WTC11 (cell line): ENCODE results near the gene ATXN7. TPM values are rescaled to one million over a fixed set of nuclear protein-coding genes. Genes with fewer than 3 reads are reported as not detected.
A peak's percentile ranks its signal among the peaks of the same experiment; 100 is the strongest.

ENCODE experiments used
- ATAC-seq: fragments of 200-7000 bp; cut with Tn5 transposase; 2 replicates; pipeline ENCODE4 v1.10.0; 2021; ENCODE audit warnings: mild to moderate bottlenecking, moderate library complexity
- CTCF ChIA-PET: fragments of 300-600 bp; sonication (Branson Sonifier 250); formaldehyde crosslinking; loops from one replicate; lab custom pipeline; 2021; ENCODE audit warnings: antibody characterized with exemption; lab: Charles Lee
- POLR2A ChIA-PET: fragments of 350-600 bp; sonication (Branson Sonifier 250); formaldehyde crosslinking; loops from one replicate; lab custom pipeline; 2021; ENCODE audit warnings: antibody characterized with exemption; lab: Charles Lee
- DNase-seq: peaks from one replicate; pipeline ENCODE4 v3.0.0; 2021; ENCODE audit warnings: low spot score
- H3K27ac Mint-ChIP-seq: 2 replicates; pipeline ENCODE4 v1.8.0; 2021; ENCODE audit warnings: mixed read lengths
- H3K27me3 Mint-ChIP-seq: 2 replicates; pipeline ENCODE4 v1.8.0; 2021; ENCODE audit warnings: low read depth, mild to moderate bottlenecking, moderate library complexity, mixed read lengths
- H3K36me3 Mint-ChIP-seq: 2 replicates; pipeline ENCODE4 v1.8.0; 2021; ENCODE audit warnings: mixed read lengths
- H3K4me1 Mint-ChIP-seq: 2 replicates; pipeline ENCODE4 v1.8.0; 2022; ENCODE audit warnings: mixed read lengths
- H3K4me3 Mint-ChIP-seq: 2 replicates; pipeline ENCODE4 v1.8.0; 2021; ENCODE audit warnings: mild to moderate bottlenecking, moderate library complexity, mixed read lengths
- H3K9me3 Mint-ChIP-seq: 2 replicates; pipeline ENCODE4 v1.8.0; 2021; ENCODE audit warnings: mixed read lengths
- CREB1 ChIP-seq: sonication (generic); formaldehyde crosslinking; IDR thresholded peaks from 2 replicates; pipeline ENCODE4 v1.8.0; 2023; ENCODE audit warnings: mild to moderate bottlenecking, missing genetic modification reagents
- CREM ChIP-seq: sonication (generic); formaldehyde crosslinking; IDR thresholded peaks from 2 replicates; pipeline ENCODE4 v1.8.1; 2022; ENCODE audit warnings: mild to moderate bottlenecking, missing genetic modification reagents, moderate library complexity
- ELF4 ChIP-seq: sonication (generic); formaldehyde crosslinking; IDR thresholded peaks from 2 replicates; pipeline ENCODE4 v1.8.1; 2022; ENCODE audit warnings: low read depth, mild to moderate bottlenecking, moderate library complexity, missing genetic modification reagents
- FOXK1 ChIP-seq: sonication (generic); formaldehyde crosslinking; IDR thresholded peaks from 2 replicates; pipeline ENCODE4 v1.8.0; 2022; ENCODE audit warnings: mild to moderate bottlenecking, moderate library complexity, missing genetic modification reagents
- GTF2I ChIP-seq: fragments of 250-450 bp; sonication (Bioruptor Pico); conservative IDR thresholded peaks from 2 replicates; pipeline ENCODE4 v1.4.0; 2021; ENCODE audit warnings: mild to moderate bottlenecking
- MXD4 ChIP-seq: fragments of 250-450 bp; sonication (Bioruptor Pico); IDR thresholded peaks from 2 replicates; pipeline ENCODE4 v1.8.0; 2021; ENCODE audit warnings: mild to moderate bottlenecking, moderate library complexity, borderline replicate concordance
- MYBL2 ChIP-seq: sonication (generic); formaldehyde crosslinking; IDR thresholded peaks from 2 replicates; pipeline ENCODE4 v1.8.1; 2023; ENCODE audit warnings: mild to moderate bottlenecking, moderate library complexity, missing genetic modification reagents
- NFATC4 ChIP-seq: fragments of 250-450 bp; sonication (Bioruptor Pico); IDR thresholded peaks from 2 replicates; pipeline ENCODE4 v1.9.0; 2021; ENCODE audit warnings: mild to moderate bottlenecking
- NFE2L1 ChIP-seq: sonication (generic); formaldehyde crosslinking; IDR thresholded peaks from 2 replicates; pipeline ENCODE4 v1.8.1; 2023; ENCODE audit warnings: missing genetic modification reagents
- ZNF219 ChIP-seq: sonication (generic); formaldehyde crosslinking; IDR thresholded peaks from 2 replicates; pipeline ENCODE4 v1.8.0; 2023; ENCODE audit warnings: missing genetic modification reagents, mild to moderate bottlenecking, borderline replicate concordance
- ZNF232 ChIP-seq: sonication (generic); formaldehyde crosslinking; IDR thresholded peaks from 2 replicates; pipeline ENCODE4 v1.8.0; 2022; ENCODE audit warnings: mild to moderate bottlenecking, missing genetic modification reagents
- ZNF423 ChIP-seq: fragments of 250-450 bp; sonication (Bioruptor Pico); IDR thresholded peaks from 2 replicates; pipeline ENCODE4 v2.1.2; 2022; ENCODE audit warnings: mild to moderate bottlenecking, moderate library complexity
- total RNA-seq: library from RNA; stranded (reverse); gene quantifications from 3 replicates; pipeline ENCODE4 v1.2.3, GENCODE V29; 2021
- TF ChIP-seq, protein P1 (sequence below): sonication (generic); formaldehyde crosslinking; IDR thresholded peaks from 2 replicates; pipeline ENCODE4 v1.8.1; 2023; ENCODE audit warnings: mild to moderate bottlenecking, missing genetic modification reagents, borderline replicate concordance
- TF ChIP-seq, protein P2 (sequence below): fragments of 250-450 bp; sonication (Bioruptor Pico); IDR thresholded peaks from 2 replicates; pipeline ENCODE4 v1.9.0; 2021; ENCODE audit warnings: mild to moderate bottlenecking
- TF ChIP-seq, protein P3 (sequence below): sonication (generic); formaldehyde crosslinking; IDR thresholded peaks from 2 replicates; pipeline ENCODE4 v1.8.1; 2022; ENCODE audit warnings: mild to moderate bottlenecking, moderate library complexity, missing genetic modification reagents
- TF ChIP-seq, protein P4 (sequence below): sonication (generic); formaldehyde crosslinking; IDR thresholded peaks from 2 replicates; pipeline ENCODE4 v1.8.0; 2022; ENCODE audit warnings: mild to moderate bottlenecking, missing genetic modification reagents
- TF ChIP-seq, protein P5 (sequence below): fragments of 250-450 bp; sonication (Bioruptor Pico); IDR thresholded peaks from 2 replicates; pipeline ENCODE4 v1.9.0; 2021; ENCODE audit warnings: moderate library complexity, mild to moderate bottlenecking, inconsistent platforms, borderline replicate concordance

Gene ATXN7
- total RNA-seq, 1 experiment from 2014 or later, result 11.7 TPM

DNA sequence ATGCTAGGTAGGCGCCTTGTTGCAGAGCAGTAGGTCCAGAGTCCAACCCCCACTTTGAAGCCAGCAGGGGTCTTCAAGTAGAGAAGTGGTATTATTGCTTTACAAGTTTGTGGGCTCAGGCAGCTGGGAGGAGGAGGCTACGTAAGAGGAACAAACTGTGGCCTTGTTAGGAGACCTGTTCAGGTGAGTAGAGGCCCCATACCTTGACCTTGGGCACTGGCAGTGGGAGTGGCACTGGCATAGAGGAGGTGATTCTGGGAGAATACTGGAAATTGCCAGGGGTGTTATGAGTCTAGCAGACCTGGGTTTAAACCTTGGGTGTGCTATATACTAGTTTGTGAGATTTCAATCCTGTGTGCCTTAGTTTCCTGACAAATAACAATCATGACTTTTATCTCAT lies 83.1 kb downstream of the ATXN7 start:
- Mint-ChIP-seq H3K4me1 (peaks cover 45% of the 10 kb centered on the region), H3K4me3 (no peak overlapping the region), H3K9me3 (no peaks in the 10 kb centered on the region), H3K36me3 (no peaks in the 10 kb centered on the region), H3K27ac (peak overlapping the region; percentile 39; the same call in 1 of the 2 replicates), H3K27me3 (no peaks in the 10 kb centered on the region)
- ATAC-seq, result no peak
- ChIA-PET CTCF (interaction anchor here (1.6 kb wide), 1 partner anchor 16 kb away, joined by 3 read pairs; no protein-coding TSS in a partner anchor), POLR2A (no interaction called here)
- no peak for TF ChIP-seq MXD4
- TF ChIP-seq, protein P1, sequence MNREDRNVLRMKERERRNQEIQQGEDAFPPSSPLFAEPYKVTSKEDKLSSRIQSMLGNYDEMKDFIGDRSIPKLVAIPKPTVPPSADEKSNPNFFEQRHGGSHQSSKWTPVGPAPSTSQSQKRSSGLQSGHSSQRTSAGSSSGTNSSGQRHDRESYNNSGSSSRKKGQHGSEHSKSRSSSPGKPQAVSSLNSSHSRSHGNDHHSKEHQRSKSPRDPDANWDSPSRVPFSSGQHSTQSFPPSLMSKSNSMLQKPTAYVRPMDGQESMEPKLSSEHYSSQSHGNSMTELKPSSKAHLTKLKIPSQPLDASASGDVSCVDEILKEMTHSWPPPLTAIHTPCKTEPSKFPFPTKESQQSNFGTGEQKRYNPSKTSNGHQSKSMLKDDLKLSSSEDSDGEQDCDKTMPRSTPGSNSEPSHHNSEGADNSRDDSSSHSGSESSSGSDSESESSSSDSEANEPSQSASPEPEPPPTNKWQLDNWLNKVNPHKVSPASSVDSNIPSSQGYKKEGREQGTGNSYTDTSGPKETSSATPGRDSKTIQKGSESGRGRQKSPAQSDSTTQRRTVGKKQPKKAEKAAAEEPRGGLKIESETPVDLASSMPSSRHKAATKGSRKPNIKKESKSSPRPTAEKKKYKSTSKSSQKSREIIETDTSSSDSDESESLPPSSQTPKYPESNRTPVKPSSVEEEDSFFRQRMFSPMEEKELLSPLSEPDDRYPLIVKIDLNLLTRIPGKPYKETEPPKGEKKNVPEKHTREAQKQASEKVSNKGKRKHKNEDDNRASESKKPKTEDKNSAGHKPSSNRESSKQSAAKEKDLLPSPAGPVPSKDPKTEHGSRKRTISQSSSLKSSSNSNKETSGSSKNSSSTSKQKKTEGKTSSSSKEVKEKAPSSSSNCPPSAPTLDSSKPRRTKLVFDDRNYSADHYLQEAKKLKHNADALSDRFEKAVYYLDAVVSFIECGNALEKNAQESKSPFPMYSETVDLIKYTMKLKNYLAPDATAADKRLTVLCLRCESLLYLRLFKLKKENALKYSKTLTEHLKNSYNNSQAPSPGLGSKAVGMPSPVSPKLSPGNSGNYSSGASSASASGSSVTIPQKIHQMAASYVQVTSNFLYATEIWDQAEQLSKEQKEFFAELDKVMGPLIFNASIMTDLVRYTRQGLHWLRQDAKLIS, result no peak
- no peak for TF ChIP-seq NFE2L1 (CRISPR knock-in tag)
- no peak for TF ChIP-seq ZNF232 (CRISPR knock-in tag)
- no peak for DNase-seq

DNA sequence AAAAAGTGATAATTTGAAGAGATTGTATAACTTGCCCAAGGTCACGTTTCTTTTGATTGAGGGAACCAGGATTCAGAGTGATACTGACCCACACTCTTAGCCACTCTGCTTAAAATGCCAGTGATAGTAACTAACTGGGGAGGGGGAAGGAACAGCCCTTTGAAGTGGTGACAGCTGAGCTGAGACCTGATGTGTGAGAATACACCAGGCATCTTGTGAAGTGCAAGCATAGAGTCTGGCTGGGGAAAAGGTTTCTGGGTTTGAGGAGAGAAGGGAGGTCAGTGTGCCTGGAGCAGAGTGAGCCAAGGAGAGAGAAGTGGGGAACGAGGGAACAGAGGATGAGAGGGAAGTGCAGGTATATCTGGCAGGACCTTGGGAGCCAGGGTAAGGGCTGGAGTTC lies 83.9 kb downstream of the ATXN7 start:
- no peak for DNase-seq
- TF ChIP-seq ZNF219, result no peak
- TF ChIP-seq, protein P2, sequence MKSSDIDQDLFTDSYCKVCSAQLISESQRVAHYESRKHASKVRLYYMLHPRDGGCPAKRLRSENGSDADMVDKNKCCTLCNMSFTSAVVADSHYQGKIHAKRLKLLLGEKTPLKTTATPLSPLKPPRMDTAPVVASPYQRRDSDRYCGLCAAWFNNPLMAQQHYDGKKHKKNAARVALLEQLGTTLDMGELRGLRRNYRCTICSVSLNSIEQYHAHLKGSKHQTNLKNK, result no peak
- Mint-ChIP-seq H3K36me3 (no peaks in the 10 kb centered on the region), H3K4me3 (no peak overlapping the region), H3K27ac (peak overlapping the region; percentile 5; the same call in 1 of the 2 replicates), H3K27me3 (no peaks in the 10 kb centered on the region), H3K4me1 (peaks cover 45% of the 10 kb centered on the region), H3K9me3 (no peaks in the 10 kb centered on the region)
- ChIA-PET CTCF (interaction anchor here (0.8 kb wide), 1 partner anchor 12 kb away, joined by 4 read pairs; no protein-coding TSS in a partner anchor), POLR2A (no interaction called here)
- ATAC-seq, result no peak

DNA sequence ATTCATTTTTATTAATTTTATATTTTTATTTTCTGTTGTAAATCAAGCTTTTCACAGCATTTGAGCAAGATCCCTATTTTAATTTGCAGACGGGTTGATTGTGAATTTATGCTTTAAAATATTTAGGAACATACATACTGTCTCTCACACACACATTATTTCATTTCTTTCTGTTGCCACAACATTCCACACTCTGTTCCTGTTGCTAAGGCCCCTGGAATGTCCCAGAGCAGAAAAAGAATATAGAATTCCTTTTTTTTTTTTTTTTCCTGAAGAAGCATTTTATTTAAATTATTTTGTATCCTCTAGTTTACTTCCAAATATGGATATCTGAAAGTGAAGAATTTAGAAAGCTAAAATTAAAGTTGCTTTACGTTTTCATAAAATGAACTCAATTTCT lies 85.3 kb downstream of the ATXN7 start:
- no peak overlapping the region for H3K27ac Mint-ChIP-seq
- POLR2A ChIA-PET, result no interaction called here
- H3K9me3 Mint-ChIP-seq, result no peaks in the 10 kb centered on the region
- TF ChIP-seq, protein P3, sequence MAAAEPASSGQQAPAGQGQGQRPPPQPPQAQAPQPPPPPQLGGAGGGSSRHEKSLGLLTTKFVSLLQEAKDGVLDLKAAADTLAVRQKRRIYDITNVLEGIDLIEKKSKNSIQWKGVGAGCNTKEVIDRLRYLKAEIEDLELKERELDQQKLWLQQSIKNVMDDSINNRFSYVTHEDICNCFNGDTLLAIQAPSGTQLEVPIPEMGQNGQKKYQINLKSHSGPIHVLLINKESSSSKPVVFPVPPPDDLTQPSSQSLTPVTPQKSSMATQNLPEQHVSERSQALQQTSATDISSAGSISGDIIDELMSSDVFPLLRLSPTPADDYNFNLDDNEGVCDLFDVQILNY (CRISPR knock-in tag), result no peak
- TF ChIP-seq CREM (CRISPR knock-in tag), result no peak
- TF ChIP-seq ELF4, result no peak
- TF ChIP-seq CREB1, result no peak
- TF ChIP-seq ZNF423 (CRISPR knock-in tag), result no peak
- no peak for TF ChIP-seq MYBL2 (CRISPR knock-in tag)
- TF ChIP-seq, protein P4, sequence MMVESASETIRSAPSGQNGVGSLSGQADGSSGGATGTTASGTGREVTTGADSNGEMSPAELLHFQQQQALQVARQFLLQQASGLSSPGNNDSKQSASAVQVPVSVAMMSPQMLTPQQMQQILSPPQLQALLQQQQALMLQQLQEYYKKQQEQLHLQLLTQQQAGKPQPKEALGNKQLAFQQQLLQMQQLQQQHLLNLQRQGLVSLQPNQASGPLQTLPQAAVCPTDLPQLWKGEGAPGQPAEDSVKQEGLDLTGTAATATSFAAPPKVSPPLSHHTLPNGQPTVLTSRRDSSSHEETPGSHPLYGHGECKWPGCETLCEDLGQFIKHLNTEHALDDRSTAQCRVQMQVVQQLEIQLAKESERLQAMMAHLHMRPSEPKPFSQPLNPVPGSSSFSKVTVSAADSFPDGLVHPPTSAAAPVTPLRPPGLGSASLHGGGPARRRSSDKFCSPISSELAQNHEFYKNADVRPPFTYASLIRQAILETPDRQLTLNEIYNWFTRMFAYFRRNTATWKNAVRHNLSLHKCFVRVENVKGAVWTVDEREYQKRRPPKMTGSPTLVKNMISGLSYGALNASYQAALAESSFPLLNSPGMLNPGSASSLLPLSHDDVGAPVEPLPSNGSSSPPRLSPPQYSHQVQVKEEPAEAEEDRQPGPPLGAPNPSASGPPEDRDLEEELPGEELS (CRISPR knock-in tag), result no peak
- TF ChIP-seq, protein P5, sequence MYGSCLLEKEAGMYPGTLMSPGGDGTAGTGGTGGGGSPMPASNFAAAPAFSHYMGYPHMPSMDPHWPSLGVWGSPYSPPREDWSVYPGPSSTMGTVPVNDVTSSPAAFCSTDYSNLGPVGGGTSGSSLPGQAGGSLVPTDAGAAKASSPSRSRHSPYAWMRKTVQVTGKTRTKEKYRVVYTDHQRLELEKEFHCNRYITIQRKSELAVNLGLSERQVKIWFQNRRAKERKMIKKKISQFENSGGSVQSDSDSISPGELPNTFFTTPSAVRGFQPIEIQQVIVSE (CRISPR knock-in tag), result no peak
- TF ChIP-seq NFATC4 (CRISPR knock-in tag), result no peak
- no peak for TF ChIP-seq FOXK1 (CRISPR knock-in tag)
- no peak for TF ChIP-seq NFE2L1 (CRISPR knock-in tag)
- no peak for TF ChIP-seq GTF2I (CRISPR knock-in tag)
- TF ChIP-seq, all 79 proteins: peak for 0
- H3K4me1 Mint-ChIP-seq, result peaks cover 37% of the 10 kb centered on the region
- no peak overlapping the region for H3K4me3 Mint-ChIP-seq
- CTCF ChIA-PET, result interaction anchor here (1.0 kb wide), 1 partner anchor 13 kb away, joined by 3 read pairs; no protein-coding TSS in a partner anchor
- no peak for DNase-seq
- H3K36me3 Mint-ChIP-seq, result no peaks in the 10 kb centered on the region; the same call in 1 of the 2 replicates
- no peaks in the 10 kb centered on the region for H3K27me3 Mint-ChIP-seq
- ATAC-seq, result no peak
